ENCODE data around the gene ATL3.
A peak's percentile ranks its signal among the peaks of the same experiment; 100 is the strongest.
"Not testable (repeated sequence)": the region's sequence is repeated elsewhere in the genome, so short reads cannot be mapped to it uniquely, and the experiment has no call there.

The ATL3 gene

DNA sequence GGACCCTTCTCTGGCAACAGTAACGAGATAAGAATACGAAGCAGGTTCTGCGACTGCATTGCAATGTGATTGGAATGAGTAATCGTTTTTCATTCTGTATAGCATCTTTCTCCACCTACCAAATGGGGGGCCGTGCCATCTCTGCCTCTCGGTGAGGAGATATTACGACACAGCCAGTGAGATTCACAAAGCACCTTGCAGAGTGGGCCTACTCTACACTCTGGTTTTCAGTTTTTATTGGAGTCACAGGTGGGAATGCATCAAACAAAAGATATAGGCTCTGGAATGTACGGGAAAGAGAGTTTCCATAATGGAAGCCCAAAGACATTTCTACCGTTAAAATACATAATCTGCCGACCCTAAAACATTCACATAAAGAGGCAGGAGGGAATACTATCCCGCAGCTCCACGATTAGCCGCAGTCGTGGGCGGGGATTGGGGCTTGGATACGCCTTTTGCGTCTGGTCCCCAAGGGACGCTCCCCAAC lies 9.7 kb upstream of the ATL3 start:
- no peak for DNase-seq

DNA sequence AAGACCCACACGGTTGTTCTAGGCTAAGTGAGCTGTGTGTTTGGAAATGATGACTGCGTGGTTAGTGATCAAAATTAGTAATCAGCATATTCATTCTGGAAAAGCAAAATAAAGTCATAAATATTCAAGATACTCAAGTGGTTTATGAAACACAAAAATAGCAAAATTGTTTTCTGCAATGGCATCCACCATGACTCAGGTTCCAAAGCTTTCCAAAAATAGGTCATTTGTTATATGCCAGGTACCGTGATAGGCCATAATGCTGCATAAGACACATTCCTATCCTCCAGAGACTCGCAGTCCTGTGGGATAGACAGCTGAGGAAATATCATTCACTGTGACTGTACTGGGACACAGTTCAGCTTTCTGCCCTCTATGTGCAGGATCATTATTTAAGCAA lies 2.4 kb upstream of the ATL3 start:
- no peak for DNase-seq

DNA sequence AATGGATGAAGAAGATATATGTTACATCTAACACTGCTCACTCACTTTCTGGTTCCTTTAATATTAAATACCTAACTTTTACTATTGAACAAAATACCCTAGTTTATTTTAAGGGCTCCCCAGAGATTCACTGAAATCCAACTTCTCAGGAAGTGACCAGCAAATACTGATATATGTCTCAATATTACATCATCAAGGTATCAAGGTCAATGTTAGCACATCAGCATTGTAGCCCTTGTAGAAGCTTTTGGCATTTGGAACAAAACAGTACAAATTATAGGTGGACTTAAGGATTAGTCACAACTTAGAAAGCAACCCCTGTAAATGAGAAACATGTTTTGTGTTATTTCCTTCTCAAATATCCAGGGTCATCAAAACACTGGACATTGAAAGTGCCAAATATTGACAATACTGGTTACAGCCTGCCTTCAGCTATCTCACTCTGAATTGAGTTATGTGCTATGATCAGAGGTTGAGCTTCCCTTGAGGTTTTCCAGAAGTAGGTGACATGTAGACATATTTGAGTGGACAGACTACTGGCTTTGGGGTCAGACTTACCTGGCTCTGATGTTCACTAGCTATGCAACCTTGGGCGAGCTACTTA lies 1.9 kb upstream of the ATL3 start:
- no peak for DNase-seq

DNA sequence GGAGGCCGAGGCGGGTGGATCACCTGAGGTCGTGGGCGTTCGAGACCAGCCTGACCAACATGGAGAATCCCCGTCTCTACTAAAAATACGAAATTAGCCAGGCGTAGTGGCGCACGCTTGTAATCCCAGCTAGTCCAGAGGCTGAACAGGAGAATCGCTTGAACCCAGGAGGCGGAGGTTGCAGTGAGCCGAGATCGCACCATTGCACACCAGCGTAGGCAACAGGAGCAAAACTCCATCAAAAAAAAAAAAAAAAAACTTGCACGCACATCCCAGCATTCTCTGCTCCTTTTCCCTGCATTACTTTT lies 934 bp upstream of the ATL3 start:
- no peak for DNase-seq

DNA sequence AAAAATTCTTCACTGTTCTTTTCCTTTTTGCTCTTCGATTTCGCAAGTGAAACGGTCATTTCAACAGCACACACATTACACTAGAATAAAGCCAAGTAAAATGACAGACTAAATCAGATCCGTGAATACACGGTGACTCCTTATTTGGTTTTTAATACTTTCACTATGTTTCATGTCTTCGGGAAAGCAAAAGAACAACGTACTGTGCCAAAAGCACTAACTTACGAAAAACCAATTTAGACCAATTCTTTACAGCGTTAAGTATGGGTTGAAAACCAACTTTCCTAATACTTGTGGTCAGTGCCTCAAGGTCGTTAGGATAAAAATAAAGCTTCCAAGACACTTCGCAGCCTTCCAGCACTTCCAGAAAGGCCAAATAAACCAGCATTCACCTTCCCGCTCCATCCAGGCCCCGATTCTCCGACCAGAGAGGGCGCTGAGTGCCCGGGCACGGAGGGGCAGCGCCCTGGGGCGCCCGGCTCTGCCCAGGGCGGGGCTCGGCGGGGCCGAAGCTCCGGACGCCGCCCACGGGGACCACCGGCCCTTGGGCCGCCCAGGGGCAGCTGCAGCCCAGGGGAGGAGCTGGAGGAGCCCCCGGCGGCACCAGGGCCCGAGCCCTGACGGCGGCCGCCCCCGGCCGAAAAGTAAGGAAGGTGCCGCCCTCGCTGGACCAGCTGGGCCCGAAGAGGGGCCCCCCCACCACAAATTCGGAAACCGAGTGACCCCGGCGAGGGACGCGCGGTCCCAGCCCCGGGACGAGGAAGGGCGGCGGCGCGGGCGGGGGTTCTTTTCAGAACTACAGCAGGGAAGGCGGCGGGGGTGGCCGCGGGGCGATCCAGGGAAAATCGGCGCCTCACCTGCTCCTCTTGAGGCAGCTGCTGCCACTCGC lies 499 bp downstream of the ATL3 start:
- peak in 1 of 2 experiments; percentile 47 for DNase-seq

DNA sequence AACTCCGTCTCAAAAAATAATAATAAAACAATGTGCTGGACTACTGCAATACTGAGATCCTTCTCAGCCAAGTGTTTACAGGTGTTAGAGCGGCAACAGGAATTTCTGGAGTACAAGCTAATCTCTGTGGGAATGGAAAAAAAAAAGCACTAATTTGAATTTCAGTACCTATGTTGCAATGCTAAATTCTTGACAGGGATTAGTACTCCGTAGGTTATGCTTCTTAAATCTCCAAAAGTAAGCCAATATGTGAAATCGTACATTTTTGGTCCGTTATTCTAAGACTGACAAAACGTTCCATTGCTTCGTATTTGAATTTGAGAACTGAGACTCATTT lies 1.1 kb downstream of the ATL3 start:
- no peak for DNase-seq

DNA sequence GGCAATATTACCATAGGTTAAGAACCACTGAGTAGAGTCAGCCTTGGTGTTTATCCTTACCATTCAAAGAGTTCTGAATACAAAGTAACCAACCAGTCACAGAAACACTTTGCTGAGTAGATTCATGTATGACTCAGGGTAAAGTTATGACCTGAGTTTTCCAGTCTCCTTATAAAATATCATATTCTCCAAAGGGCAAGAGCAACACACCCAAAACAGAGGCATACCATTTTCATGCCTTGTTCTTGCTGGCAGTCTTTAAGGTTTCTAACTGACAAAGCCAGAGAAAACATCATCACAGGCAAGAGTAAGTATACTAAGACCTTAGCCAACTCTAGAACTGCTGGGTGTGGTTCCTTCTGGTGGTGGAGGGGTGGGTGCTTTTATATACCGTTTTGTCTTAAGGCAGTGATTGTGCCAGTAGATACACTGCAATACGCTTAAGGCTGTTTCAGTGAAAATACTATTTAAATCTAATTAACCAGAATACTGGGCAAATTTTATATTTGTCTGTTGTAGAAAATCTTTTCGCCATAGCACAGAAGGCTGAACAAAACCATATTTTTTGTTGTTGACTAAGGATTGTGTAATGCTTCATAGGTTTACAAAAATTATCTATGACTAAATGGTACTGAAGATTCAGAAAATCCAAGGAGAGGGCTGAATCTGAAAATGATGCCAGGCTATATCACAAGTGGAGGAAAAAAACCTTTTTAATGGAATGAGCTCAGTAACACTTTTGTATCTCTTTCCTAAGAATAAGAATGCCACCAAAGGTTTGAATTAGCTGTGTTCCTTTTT lies 3.0 kb downstream of the ATL3 start:
- DNase-seq, result no peak

DNA sequence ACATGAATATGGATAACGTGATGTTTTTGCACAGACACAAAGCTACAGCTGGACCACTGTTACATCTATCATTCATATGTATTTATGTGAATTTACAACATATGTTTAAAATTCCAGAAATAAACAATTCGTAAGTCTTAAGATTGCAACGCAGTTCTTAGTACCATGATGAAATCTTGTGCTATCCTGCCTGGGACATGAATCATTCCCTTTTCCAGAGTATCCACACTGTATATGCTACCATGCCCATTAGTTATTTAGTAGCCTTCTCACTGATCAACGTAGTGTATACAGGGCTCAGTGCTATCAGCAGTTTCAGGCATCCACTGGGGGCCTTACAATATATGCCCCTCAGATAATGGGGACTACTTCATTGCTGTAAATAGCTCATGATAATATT lies 4.3 kb downstream of the ATL3 start:
- DNase-seq, result no peak

DNA sequence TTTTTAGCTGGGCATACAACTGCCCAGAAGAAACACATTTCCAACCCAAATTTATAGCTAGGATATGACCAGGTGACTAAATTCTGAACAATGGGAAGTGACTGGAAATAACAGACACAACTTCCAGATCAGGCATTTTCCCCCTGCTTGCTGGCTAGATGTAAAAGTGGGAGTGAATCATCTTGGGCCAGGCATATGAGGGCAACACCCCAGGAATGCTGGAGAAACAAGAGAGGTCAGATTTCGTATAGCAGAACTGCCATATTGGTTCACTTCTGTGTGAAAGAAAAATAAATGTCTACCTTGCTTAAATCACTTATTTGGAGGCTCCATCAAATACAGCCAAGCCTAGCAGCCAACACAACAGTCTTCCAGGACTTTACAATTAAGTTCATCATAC lies 7.4 kb downstream of the ATL3 start:
- no peak for DNase-seq

DNA sequence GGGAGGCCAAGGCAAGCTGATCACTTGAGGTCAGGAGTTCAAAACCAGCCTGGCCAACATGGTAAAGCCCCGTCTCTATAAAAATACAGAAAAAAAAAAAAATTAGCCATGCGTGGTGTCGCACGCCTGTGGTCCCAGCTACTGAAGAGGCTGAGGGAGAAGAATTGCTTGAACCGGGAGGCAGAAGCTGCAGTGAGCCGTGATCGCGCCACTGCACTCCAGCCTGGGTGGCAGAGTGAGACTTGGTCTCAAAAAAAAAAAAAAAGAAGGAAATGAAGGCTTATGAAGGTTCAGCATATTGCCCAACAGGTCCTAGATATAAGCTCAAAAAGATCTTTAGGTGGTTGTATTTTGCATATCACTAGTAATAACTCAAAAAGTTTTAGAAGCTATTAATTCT lies 10.2 kb downstream of the ATL3 start:
- DNase-seq, result no peak

DNA sequence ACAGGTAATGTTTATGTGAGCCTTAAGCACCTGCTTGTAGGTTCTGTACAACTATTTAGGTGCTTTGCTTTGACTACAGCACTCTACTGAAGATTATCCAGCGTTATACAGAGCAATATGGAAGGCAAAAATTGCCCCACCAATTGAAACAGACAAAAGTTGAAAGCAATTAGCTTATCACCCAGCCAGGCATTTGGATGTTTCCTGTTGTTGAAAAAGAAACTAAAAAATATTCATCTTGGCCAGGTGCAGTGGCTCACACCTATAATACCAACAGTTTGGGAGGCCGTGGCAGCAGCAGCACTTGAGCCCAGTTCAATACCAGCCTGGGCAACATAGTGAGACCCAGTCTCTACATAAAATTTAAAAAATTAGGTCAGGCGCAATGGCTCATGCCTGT lies 18.5 kb downstream of the ATL3 start:
- no peak for DNase-seq

DNA sequence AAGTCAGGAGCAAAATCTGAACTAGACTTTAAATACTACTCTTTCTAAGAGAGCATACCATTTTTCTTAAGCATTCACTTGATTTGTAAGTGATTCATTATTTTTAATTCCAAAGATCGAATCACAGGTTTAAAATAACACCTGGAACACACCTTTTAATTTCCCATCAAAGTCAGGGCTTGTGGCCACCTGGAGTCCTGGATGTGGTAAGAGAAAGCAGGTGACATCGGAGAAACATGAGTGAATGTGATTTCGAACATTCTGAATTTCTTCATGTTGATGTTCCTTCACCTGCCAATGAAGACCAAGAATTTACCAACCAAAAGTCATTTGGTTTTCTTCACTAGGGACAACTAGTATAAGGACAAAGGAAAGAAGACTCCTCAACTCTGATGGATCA lies 28.0 kb downstream of the ATL3 start:
- no peak for DNase-seq

DNA sequence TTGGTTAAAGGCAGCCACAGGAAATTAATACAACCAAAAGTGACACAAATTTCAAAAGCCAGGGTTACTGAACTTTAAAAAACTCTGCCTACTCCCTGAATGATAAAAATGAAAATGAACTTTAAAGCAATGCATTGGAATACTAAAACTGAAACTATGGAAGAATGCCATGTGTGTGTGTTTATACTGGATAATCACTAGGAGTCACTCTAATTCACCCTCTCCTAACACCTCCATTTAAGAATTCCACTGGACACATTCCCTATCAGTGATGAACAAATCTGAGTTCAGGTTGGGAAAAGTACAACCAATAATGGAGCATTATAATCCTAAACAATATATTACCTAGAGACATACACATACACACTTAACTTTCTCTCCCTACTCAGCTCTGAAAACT lies 29.4 kb downstream of the ATL3 start:
- no peak for DNase-seq

DNA sequence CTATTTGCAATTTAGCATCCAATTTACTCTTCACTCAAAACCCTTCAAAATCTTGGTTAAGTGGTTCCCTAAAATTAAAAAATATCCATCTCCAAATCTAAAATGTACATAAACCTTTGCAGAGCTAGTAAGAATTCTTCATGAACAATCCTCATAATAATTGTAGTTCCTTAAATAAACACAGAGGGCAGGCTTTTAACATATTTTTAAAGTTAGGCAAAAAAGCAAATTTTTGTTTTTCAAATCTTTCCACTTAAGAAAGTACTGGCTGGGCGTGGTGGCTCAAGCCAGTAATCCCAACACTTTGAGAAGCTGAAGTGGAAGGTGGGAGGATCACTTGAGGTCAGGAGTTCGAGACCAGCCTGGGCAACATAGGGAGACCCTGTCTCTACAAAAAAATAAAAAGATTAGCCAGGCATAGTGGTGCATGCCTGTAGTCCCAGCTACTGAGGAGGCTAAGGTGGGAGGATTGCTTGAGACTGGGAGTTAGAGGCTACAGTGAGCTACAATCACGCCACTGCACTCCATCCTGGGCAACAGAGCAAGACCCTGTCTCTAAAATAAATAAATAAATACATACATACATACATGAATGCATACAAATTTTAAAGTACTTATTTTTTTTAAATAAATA lies 31.9 kb downstream of the ATL3 start:
- DNase-seq, result no peak

DNA sequence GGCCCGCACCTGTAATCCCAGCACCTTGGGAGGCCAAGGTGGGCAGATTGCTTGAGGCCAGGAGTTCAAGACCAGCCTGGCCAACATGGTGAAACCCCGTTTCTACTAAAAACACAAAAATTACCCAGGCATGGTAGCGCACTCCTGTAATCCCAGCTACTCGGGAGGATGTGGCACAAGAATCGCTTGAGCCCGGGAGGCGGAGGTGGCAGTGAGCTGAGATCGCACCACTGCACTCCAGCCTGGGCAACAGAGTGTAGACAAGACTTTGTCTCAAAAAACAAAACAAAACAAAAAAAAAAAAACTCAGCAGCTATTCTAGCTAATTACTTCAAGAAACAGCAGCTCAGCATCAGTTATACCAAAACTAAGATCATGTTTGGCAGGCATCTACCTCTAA lies 32.7 kb downstream of the ATL3 start:
- not testable (repeated sequence) for DNase-seq

DNA sequence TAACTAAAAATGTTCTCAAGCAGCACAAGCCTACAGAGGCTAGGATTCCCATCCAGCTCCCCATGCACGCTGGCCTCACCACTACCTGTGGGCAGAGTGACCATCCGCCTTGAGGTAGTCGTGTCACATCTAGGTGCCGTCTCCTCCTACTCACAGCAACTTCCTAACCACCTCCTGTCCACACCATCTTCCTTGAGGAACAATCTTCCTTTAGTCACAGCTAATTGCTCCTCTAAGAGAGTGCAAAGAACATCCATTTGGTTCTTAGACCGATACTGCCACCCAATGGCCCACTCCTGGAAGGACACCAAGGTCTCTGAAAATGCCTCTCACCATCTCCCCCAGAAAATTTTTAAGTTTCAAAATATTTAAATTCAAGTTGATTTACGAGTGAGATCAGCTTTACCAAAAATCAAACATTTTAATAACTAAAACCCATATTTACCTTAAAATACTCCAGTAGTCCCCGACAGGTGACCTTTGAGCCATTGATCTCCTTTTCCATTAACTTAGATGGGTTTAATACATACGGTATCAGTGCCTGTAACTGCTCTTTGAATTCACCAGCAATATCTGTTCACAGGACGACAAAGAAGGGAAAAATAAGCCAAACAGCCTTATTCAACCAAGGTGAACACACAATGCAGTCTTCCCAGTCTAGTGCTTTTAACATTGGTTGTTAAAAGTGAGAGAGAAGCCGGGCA lies 35.3 kb downstream of the ATL3 start:
- peak; percentile 31 to 66 for DNase-seq

DNA sequence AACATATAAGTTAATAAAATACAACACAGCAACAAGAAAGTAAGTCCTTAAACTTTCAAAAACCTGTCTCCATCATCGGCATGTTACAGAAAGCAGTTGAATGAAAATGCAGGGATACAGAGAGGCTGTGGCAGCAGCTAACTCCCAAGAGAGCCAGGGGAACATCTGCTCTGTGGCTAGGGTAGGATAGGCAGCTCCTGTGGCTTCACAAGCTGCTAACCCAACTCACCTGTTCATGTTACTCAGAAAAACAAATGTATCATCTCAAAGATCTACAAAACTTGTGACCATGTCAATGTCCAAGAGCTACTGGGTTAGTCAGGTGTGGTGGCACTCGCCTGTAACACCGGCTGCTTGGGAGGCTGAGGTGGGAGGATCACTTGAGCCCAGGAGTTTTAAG lies 41.8 kb downstream of the ATL3 start:
- DNase-seq, result no peak

DNA sequence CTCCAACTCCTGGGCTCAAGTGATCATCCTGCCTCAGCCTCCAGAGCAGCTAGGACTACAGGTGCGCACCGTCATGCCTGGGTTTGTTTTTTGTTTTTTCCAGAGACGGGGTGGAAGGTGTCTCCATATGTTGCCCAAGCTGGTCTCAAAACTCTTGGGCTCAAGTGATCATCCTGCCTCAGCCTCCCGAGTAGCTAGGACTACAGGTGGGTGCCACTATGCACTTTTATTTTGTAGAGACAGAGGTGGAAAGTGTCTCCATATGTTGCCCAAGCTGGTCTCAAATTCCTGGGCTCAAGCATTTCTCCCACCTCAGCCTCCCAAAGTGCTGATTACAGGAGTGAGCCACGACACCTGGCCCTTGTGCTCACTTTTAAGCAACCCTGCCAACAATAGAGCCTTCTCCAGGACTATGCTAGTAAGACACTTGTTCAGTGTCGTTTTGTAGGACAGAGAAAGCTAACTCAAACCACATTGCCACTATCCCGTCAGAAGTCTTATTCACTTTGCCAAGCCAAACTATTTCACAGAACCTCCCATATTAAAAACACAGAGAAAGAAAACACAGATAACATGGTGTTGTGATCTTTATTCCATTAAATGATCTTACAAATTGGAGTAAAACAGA lies 47.5 kb downstream of the ATL3 start:
- no peak for DNase-seq

DNA sequence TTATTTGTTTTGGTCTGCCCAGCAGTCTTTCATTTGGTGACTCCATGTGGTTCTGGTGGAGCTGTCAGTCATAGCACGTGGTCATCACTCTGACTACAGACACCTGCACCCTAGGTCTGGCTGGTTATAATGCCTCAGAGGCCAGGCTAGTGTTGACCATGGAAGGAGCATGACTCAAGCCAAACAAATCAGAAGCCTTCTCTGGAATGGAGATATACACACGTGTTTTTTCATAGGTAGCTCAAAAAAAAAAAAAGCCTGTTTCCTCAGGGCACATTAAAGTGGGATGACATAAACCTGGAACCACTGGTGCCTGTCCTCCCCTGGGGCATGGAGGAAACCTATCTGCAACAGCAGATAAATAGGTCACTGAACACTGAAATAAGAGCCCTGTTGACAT lies 48.9 kb downstream of the ATL3 start:
- no peak for DNase-seq

DNA sequence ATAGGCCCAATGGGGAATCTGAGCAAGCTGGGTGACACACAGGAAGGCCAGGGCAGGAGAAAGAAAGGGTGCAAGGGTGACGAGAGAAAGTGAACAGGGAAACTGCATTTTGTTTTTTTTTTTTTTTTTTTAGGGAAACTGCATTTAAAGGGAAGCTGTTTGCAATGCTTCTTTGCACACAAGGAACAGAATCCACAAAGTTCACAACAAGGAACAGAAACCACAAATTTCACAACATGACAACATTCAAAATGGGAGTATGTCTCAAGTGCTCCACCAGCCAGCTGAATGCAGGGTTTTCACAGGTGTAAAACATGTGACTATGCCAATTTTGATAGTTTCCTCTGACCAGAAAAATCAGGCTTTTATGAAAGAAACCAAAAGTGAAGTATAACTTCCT lies 50.1 kb downstream of the ATL3 start:
- no peak for DNase-seq

DNA sequence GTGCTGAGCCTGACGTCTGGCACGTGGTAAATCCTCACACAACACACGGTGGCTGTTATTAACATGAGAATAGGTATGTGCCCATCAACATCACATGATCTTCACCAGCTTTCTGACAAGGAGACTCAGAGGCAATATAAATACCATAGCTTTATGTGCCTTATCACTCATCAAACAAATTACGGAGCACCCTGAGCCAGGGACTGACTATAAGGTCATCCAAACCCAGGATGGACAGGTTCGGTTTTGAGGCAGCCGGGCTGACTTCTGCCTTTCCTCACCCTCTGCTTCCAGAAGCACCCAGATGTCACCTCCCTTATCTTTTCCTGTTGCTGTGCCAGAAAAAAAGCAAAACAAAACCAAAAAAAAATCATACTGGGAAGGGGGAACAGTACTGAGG lies 51.2 kb downstream of the ATL3 start:
- no peak for DNase-seq

DNA sequence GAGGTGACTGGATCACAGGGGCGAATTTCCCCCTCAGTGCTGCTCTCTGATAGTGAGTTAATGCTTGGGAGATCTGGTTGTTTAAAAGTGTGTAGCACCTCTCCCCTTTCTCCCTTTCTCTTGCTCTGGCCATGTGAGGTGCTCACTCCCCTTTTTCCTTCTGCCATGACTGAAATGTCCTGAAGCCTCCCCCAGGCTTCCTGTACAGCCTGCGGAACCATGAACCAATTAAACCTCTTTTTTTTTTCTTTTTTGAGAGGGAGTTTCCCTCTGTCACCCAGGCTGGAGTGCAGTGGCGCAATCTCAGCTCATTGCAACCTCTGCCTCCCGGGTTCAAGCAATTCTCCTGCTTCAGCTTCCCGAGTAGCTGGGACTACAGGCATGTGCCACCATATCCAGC lies 53.5 kb downstream of the ATL3 start:
- not testable (repeated sequence) for DNase-seq
